ENCODE data around the gene SLC22A13. TPM values are rescaled to one million over a fixed set of nuclear protein-coding genes. Genes with fewer than 3 reads are reported as not detected.

Gene SLC22A13
- total RNA-seq, 2 donors from 2014 or later: 1.3 to 1.8 TPM

- no peak overlapping the region for H3K4me3 Mint-ChIP-seq
- H3K27ac Mint-ChIP-seq: no peak overlapping the region
- no peaks in the 10 kb centered on the region for H3K9me3 Mint-ChIP-seq
- ATAC-seq (no peak), DNase-seq (ENCODE audit: low spot score) (no peak)
- peaks cover 13 to 14% of the 10 kb centered on the region in 2 donors for H3K27me3 Mint-ChIP-seq
- H3K36me3 Mint-ChIP-seq: no peaks in the 10 kb centered on the region
- no peaks in the 10 kb centered on the region for H3K4me1 Mint-ChIP-seq (ENCODE audit: low read depth in 2 of 2)
These were observed 31.9 kb downstream of the SLC22A13 start for GRCh38 chr3:38297537-38297936.

DNA sequence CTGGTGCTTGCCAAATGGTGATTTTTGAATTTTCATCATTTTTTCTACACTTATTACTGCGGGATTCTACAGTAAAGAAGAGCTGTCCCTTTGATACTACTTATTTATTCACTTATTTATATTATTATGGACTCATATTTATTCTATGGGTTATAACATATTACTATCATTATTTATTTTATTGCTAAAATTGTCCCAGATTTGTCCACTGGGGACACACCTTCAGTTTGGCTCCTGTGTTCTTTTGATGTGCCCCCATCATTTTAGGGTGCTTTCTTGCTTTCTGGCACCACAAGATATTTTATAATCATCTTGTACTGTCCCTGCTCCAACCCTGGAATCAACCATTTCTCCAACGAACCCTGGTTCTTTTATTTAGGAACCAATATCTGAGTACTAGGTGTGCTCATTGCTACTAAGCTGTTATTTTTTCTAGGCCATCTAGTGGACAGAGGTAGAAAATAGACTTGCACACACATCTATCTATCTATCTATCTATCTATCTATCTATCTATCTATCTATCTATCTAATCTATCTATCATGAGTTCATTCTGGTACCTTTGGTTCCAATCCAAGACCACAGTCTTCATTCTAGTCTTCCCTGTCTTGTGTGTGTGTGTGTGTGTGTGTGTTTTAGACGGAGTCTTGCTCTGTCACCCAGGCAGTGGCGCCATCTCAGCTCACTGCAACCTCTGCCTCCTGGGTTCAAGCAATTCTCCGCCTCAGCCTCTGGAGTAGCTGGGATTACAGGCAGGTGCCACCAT lies 32.5 kb downstream of the SLC22A13 start:
- no peaks in the 10 kb centered on the region for H3K9me3 Mint-ChIP-seq
- peaks cover 14 to 16% of the 10 kb centered on the region in 2 donors for H3K27me3 Mint-ChIP-seq
- ATAC-seq: no peak
- no peak overlapping the region for H3K27ac Mint-ChIP-seq
- no peak overlapping the region for H3K4me3 Mint-ChIP-seq
- H3K36me3 Mint-ChIP-seq: no peaks in the 10 kb centered on the region
- H3K4me1 Mint-ChIP-seq (ENCODE audit: low read depth in 2 of 2): no peaks in the 10 kb centered on the region
- no peak for DNase-seq (ENCODE audit: low spot score)

- no peaks in the 10 kb centered on the region for H3K4me1 Mint-ChIP-seq (ENCODE audit: low read depth in 2 of 2)
- no peak overlapping the region for H3K4me3 Mint-ChIP-seq
- no peak overlapping the region for H3K27ac Mint-ChIP-seq
- no peaks in the 10 kb centered on the region for H3K36me3 Mint-ChIP-seq
- H3K9me3 Mint-ChIP-seq: no peaks in the 10 kb centered on the region
- peaks cover 16 to 34% of the 10 kb centered on the region in 2 donors for H3K27me3 Mint-ChIP-seq
- no peak for DNase-seq (ENCODE audit: low spot score)
- ATAC-seq: peak in 1 of 2 donors; percentile 11
These were observed 41.3 kb downstream of the SLC22A13 start for GRCh38 chr3:38306941-38307340.

GRCh38 chr3:38307599-38307998 lies 42.0 kb downstream of the SLC22A13 start:
- Mint-ChIP-seq H3K27ac (no peak overlapping the region), H3K27me3 (peaks cover 21 to 41% of the 10 kb centered on the region in 2 donors), H3K4me1 (ENCODE audit: low read depth in 2 of 2) (no peaks in the 10 kb centered on the region), H3K4me3 (no peak overlapping the region), H3K36me3 (no peaks in the 10 kb centered on the region), H3K9me3 (no peaks in the 10 kb centered on the region)
- ATAC-seq (no peak), DNase-seq (ENCODE audit: low spot score) (no peak)

GRCh38 chr3:38308456-38308855 lies 42.8 kb downstream of the SLC22A13 start:
- Mint-ChIP-seq H3K9me3 (no peaks in the 10 kb centered on the region), H3K4me1 (ENCODE audit: low read depth in 2 of 2) (no peaks in the 10 kb centered on the region), H3K27me3 (peaks cover 18 to 37% of the 10 kb centered on the region in 2 donors), H3K27ac (no peak overlapping the region), H3K4me3 (no peak overlapping the region), H3K36me3 (no peaks in the 10 kb centered on the region)
- ATAC-seq (peak in 1 of 2 donors; percentile 32), DNase-seq (ENCODE audit: low spot score) (no peak)

DNA sequence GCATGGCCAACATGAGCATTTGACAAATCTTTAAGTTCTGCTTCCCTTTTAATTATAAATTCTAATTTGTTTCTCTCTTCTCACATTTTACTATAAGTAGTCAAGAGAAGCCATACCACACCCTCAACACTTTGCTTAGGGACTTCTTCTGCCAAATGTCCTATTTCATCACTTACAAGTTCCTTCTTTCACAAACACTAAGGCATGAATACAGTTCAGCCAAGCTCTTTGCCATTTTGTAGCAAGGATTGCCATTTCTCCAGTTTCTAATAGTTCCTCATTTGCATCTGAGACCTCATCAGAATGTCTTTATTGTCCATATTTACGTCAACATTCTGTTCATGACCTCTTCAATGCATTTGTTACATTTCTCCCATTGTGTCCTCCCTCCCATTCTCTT lies 45.9 kb downstream of the SLC22A13 start:
- ATAC-seq: no peak
- H3K4me1 Mint-ChIP-seq (ENCODE audit: low read depth in 2 of 2): no peaks in the 10 kb centered on the region

DNA sequence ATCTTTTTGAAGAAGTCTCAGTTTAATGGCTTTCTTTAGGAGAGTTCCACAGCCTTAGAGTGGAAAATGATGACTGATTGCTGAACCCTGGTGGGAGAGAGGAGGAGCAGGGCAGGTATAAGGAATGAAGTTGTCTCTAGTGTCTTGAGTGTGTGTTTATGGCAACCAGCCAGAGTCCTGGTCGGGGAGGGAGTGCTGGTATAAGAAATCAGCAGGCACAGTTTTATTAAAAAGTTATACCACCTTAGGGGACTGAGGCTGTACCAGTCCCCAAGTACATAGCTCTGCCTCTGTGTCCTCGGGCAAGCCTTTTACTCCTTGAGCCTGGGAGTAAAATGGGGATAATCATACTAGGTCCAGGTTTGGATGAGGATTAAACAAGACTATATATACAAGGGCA lies 46.3 kb downstream of the SLC22A13 start:
- Mint-ChIP-seq H3K9me3 (no peaks in the 10 kb centered on the region), H3K4me1 (ENCODE audit: low read depth in 2 of 2) (no peaks in the 10 kb centered on the region), H3K36me3 (no peaks in the 10 kb centered on the region), H3K4me3 (no peak overlapping the region), H3K27ac (no peak overlapping the region), H3K27me3 (peaks cover 12 to 27% of the 10 kb centered on the region in 2 donors)
- ATAC-seq (no peak), DNase-seq (ENCODE audit: low spot score) (no peak)

More for the DNA sequence above, 45.9 kb downstream of the SLC22A13 start:
- no peaks in the 10 kb centered on the region for H3K36me3 Mint-ChIP-seq
- no peak for DNase-seq (ENCODE audit: low spot score)
- no peak overlapping the region for H3K4me3 Mint-ChIP-seq
- H3K27ac Mint-ChIP-seq: no peak overlapping the region
- H3K9me3 Mint-ChIP-seq: no peaks in the 10 kb centered on the region
- peaks cover 12 to 27% of the 10 kb centered on the region in 2 donors for H3K27me3 Mint-ChIP-seq

DNA sequence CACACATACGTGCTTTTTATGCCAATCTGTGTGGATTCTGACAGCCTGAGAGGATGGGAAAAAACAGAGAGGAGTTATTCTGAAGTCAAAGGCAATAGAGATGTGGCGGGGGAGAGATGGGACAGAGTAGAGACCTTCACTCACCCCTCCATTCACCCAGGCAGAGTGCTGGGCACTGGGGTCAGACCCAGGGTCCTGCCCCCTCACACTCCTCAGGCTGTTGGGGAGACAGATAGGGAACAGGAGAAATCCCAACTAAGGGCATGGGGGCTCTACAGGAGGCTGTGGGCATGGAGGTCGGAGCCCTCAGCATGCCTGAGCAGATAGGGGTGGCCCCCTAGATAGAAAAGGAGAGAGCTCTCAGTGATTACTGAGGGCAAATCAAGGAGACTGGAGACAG lies 46.7 kb downstream of the SLC22A13 start:
- H3K4me3 Mint-ChIP-seq: no peak overlapping the region
- H3K27ac Mint-ChIP-seq: no peak overlapping the region
- no peaks in the 10 kb centered on the region for H3K4me1 Mint-ChIP-seq (ENCODE audit: low read depth in 2 of 2)
- H3K36me3 Mint-ChIP-seq: no peaks in the 10 kb centered on the region
- H3K27me3 Mint-ChIP-seq: peaks cover 12 to 27% of the 10 kb centered on the region in 2 donors
- no peak for DNase-seq (ENCODE audit: low spot score)
- no peak for ATAC-seq
- no peaks in the 10 kb centered on the region for H3K9me3 Mint-ChIP-seq

- no peak for ATAC-seq
- Mint-ChIP-seq H3K9me3 (no peaks in the 10 kb centered on the region), H3K4me1 (ENCODE audit: low read depth in 2 of 2) (no peaks in the 10 kb centered on the region), H3K4me3 (no peak overlapping the region), H3K27ac (no peak overlapping the region), H3K27me3 (peaks cover 12 to 25% of the 10 kb centered on the region in 2 donors), H3K36me3 (no peaks in the 10 kb centered on the region)
- no peak for DNase-seq (ENCODE audit: low spot score)
These were observed 47.7 kb downstream of the SLC22A13 start for GRCh38 chr3:38313263-38313662.

GRCh38 chr3:38313695-38314094 lies 48.1 kb downstream of the SLC22A13 start:
- no peak overlapping the region for H3K4me3 Mint-ChIP-seq
- no peaks in the 10 kb centered on the region for H3K4me1 Mint-ChIP-seq (ENCODE audit: low read depth in 2 of 2)
- peaks cover 12 to 21% of the 10 kb centered on the region in 2 donors for H3K27me3 Mint-ChIP-seq

DNA sequence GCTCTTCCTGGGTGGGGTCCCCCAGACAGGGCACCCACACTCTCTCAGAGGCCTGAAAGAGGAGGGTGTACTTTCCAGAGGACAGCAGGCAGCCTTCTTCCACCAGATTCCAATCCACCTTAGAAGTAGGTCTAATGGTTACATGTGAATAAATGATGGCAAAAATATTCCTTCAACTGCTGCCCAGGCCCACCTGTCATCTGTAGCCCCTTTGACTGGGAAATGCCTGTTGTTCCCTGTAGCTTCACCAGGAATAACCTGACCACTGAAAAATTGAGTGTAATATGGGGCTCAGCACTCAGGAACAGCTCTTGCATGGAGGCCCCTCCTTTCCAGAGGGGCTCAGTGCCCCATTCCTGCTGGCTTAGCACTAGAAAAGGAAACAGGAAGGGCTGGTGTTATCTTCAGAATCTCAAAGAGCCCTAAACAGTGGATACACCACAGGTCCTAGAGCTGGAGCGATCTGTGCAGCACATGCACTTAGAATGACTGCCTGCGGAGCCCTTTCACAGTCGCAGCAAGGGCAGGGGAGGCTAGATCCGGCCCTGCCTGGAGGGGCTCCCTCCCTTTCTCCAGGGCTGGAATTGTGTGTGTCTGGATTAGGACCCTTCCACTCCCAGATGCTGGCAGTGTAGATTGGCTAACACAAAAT lies 48.6 kb downstream of the SLC22A13 start:
- Mint-ChIP-seq H3K27me3 (peaks cover 9 to 16% of the 10 kb centered on the region in 2 donors), H3K27ac (no peak overlapping the region), H3K4me1 (ENCODE audit: low read depth in 2 of 2) (no peaks in the 10 kb centered on the region), H3K9me3 (no peaks in the 10 kb centered on the region), H3K4me3 (no peak overlapping the region), H3K36me3 (no peaks in the 10 kb centered on the region)
- DNase-seq (ENCODE audit: low spot score) (no peak), ATAC-seq (no peak)

More at GRCh38 chr3:38313695-38314094, 48.1 kb downstream of the SLC22A13 start:
- ATAC-seq (no peak), DNase-seq (ENCODE audit: low spot score) (no peak)
- no peaks in the 10 kb centered on the region for H3K36me3 Mint-ChIP-seq
- H3K9me3 Mint-ChIP-seq: no peaks in the 10 kb centered on the region
- no peak overlapping the region for H3K27ac Mint-ChIP-seq

GRCh38 chr3:38314764-38315487 lies 49.3 kb downstream of the SLC22A13 start:
- Mint-ChIP-seq H3K36me3 (no peaks in the 10 kb centered on the region), H3K27ac (no peak overlapping the region), H3K4me1 (ENCODE audit: low read depth in 2 of 2) (no peaks in the 10 kb centered on the region), H3K4me3 (no peak overlapping the region), H3K27me3 (peaks cover 5 to 10% of the 10 kb centered on the region in 2 donors), H3K9me3 (no peaks in the 10 kb centered on the region)
- ATAC-seq (no peak), DNase-seq (ENCODE audit: low spot score) (no peak)

GRCh38 chr3:38315488-38316230 lies 50.0 kb downstream of the SLC22A13 start:
- H3K27ac Mint-ChIP-seq: no peak overlapping the region
- no peaks in the 10 kb centered on the region for H3K9me3 Mint-ChIP-seq
- H3K36me3 Mint-ChIP-seq: no peaks in the 10 kb centered on the region
- ATAC-seq (no peak), DNase-seq (ENCODE audit: low spot score) (no peak)
- no peaks in the 10 kb centered on the region for H3K4me1 Mint-ChIP-seq (ENCODE audit: low read depth in 2 of 2)
- H3K27me3 Mint-ChIP-seq: peaks cover 5 to 10% of the 10 kb centered on the region in 2 donors
- no peak overlapping the region for H3K4me3 Mint-ChIP-seq

Measured in natural killer cell treated with Interleukin-12 subunit alpha and Interleukin-12 subunit beta and Interleukin-15 and Interleukin-18, amount 100 ng/mL, for 72 hours (primary cell).